Peyer's patch (tissue), 4 donors: ENCODE data around the gene IGF2R.

Experiments used
- POLR2A ChIP-seq, 2 donors: fragments of 450-650 bp; IDR thresholded peaks; one replicate each; pipeline ENCODE4 v1.5.1; 2017; ENCODE audit warnings: antibody characterized with exemption in 2 of 2, mild to moderate bottlenecking in 2 of 2, moderate library complexity in 2 of 2
- TF ChIP-seq, protein P1 (sequence below), 6 experiments: fragments of 450-650 bp in 4 of 6; fragments of 200-600 bp in 2 of 6; sonication (generic) in 1 of 6; IDR thresholded peaks; one replicate each; pipeline ENCODE4 v1.5.1; 2017 to 2019; ENCODE audit warnings: antibody characterized with exemption in 6 of 6, mild to moderate bottlenecking in 3 of 6, moderate library complexity in 1 of 6

DNA sequence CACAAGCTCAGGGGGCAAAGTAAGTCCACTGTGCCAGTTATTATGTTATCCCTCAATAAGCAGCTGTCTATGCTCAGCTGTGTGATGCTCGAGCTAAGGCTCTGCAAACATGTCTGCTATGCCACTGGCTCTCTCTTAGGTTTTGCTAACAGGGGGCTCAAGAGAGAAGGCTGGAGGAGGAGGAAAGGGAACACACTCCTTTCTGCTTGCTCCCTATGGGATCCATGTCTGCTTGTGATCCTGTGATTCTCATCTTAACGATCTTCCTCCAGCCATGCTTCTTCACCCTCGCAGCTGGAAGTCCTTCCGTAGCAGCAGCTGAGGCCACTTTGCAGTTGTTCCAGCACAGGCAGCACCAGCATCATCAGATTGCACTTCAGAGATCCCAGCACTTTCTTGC is 37.0 kb upstream of the IGF2R start:
- TF ChIP-seq, protein P1, sequence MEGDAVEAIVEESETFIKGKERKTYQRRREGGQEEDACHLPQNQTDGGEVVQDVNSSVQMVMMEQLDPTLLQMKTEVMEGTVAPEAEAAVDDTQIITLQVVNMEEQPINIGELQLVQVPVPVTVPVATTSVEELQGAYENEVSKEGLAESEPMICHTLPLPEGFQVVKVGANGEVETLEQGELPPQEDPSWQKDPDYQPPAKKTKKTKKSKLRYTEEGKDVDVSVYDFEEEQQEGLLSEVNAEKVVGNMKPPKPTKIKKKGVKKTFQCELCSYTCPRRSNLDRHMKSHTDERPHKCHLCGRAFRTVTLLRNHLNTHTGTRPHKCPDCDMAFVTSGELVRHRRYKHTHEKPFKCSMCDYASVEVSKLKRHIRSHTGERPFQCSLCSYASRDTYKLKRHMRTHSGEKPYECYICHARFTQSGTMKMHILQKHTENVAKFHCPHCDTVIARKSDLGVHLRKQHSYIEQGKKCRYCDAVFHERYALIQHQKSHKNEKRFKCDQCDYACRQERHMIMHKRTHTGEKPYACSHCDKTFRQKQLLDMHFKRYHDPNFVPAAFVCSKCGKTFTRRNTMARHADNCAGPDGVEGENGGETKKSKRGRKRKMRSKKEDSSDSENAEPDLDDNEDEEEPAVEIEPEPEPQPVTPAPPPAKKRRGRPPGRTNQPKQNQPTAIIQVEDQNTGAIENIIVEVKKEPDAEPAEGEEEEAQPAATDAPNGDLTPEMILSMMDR (IDR thresholded peaks at IDR 0.05) = no peak
- TF ChIP-seq POLR2A (IDR thresholded peaks at IDR 0.05) = no peak
